Stimulated activated naive CD8-positive, alpha-beta T cell treated with anti-CD3 and anti-CD28 coated beads, Interleukin-15, Interleukin-2, amounts not matched to agents 100 U/mL and 50 U/mL, for 24 hours (primary cell): ENCODE results near the gene DTWD1.
"Not testable (repeated sequence)": the region's sequence is repeated elsewhere in the genome, so short reads cannot be mapped to it uniquely, and the experiment has no call there.

Experiments used
- ATAC-seq: fragments of 150-1000 bp; cut with Tn5 transposase; one replicate; pipeline ENCODE4 v1.10.0; 2021
- DNase-seq: peaks from one replicate; pipeline ENCODE4 v3.0.0; 2021

Gene DTWD1

GRCh38 chr15:49646891-49647290 lies 26.0 kb downstream of the DTWD1 start:
- ATAC-seq (no peak), DNase-seq (no peak)

- DNase-seq (no peak), ATAC-seq (no peak)
Measured at GRCh38 chr15:49649987-49650386, 29.1 kb downstream of the DTWD1 start.

- DNase-seq (no peak), ATAC-seq (no peak)
Measured at GRCh38 chr15:49650676-49651075, 29.8 kb downstream of the DTWD1 start.

- ATAC-seq (no peak), DNase-seq (no peak)
Measured at GRCh38 chr15:49652922-49653321, 32.1 kb downstream of the DTWD1 start.

GRCh38 chr15:49656734-49657133 lies 35.9 kb downstream of the DTWD1 start:
- ATAC-seq (no peak), DNase-seq (no peak)

GRCh38 chr15:49664716-49665115 lies 43.9 kb downstream of the DTWD1 start:
- ATAC-seq (no peak), DNase-seq (no peak)

DNA sequence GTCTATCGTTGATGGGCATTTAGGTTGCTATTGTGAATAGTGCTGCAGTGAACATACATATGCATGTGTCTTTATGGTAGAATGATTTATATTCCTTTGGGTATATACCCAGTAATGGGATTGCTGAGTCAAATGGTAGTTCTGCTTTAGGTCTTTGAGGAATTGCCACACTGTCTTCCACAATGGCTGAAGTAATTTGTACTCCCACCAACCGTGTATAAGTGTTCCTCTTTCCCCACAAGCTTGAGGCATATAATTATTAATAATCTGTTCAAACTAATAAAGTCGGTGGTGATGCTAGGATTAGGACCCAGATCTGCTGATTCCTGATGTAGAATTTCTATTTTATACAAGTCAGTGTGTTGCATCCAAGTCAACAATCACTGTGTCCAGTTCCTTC lies 45.6 kb downstream of the DTWD1 start:
- ATAC-seq, DNase-seq: not testable (repeated sequence)

DNA sequence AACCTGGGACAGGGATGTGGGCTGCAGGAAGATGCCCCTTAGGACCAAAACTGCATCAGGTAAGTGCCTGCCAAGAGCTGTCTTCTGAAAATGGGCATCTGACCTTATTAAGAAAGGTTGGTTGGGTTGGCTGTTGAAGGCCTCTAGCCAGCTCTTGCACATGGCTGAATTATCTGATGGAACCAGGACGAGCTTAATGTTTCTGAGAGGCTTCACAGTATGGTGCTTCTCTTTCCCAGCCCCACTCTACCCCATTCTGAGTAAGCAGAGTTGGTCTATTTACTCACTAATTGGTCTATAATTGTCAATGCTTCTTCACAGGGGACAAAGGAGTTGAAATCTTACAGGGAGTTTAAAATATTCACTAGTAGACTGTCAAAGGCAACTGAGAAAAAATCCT lies 48.4 kb downstream of the DTWD1 start:
- DNase-seq (no peak), ATAC-seq (no peak)

- DNase-seq = no peak
- no peak for ATAC-seq
Measured at GRCh38 chr15:49673861-49674260, 53.0 kb downstream of the DTWD1 start.

- DNase-seq = no peak
- no peak for ATAC-seq
Measured at GRCh38 chr15:49674370-49674769, 53.5 kb downstream of the DTWD1 start.

GRCh38 chr15:49675041-49675440 lies 54.2 kb downstream of the DTWD1 start:
- DNase-seq (no peak), ATAC-seq (no peak)

DNA sequence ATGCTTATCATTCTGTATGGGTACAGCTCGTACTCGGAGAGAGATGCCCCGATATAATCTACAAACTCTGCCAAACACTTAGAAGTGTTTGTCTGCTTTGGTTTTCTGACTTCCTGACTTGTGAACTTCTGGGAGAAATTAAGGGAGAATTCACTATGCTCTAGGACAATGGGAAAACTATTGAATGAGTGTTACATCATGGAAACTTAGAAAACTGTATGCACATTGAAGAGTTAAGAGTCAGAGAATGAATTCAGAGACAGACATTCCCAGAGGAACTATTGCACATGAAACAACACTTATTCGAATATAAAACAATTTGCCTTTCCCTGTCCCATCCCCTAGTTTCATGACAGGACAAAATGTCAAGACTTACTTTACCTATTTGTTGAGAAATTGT lies 57.8 kb downstream of the DTWD1 start:
- no peak for DNase-seq
- no peak for ATAC-seq

DNA sequence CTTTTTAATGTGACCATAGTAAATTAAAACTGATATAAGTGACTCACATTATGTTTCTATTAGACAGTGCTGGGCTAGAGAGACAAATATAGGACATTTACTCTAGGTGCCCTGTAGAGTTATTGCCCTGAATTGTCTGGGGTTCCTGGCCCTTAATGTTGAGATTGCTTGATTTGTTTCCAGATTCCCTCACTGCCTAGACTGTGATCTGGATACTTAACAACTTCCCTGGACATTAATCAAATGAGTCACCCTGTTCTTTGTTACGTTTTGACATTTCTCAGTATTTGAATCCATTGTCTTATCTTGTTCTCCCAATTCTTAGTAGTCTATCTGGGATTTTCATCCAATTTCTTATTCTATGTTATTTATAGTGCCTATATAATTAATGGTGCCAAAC lies 65.8 kb downstream of the DTWD1 start:
- ATAC-seq (no peak), DNase-seq (no peak)

DNA sequence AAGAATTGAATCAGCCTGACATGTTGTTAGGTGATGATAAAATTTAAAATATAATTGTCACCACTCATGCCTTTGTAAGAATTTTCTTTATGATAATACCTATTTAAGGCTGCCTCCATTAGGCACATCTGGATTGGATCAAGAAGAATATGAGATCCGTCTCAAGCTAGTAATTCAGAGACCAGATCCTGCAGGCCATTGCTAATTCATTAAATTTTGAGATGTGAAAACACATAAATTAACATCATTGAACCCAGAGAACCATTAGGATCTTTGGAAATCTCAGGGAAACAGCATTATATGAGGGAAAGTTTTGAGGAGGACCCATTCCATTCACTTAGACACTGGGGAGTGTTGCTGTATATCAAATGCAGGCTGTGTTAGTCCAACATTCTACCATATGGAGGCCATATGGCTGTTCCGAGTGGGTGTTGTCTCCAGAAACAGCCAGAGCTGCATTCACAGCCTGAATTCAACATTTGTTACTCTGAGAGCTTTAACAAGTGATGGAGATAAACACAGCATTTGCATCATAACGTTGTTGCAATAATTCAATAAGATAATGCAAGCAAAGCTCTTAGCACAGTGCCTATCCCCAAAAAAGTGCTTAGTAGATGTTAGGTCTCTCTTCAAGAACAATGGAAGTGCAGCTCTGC lies 67.4 kb downstream of the DTWD1 start:
- ATAC-seq (no peak), DNase-seq (no peak)

- no peak for ATAC-seq
- DNase-seq = no peak
Measured at GRCh38 chr15:49692514-49693090, 71.8 kb downstream of the DTWD1 start.

- ATAC-seq (no peak), DNase-seq (no peak)
Measured at GRCh38 chr15:49693498-49693897, 72.7 kb downstream of the DTWD1 start.

DNA sequence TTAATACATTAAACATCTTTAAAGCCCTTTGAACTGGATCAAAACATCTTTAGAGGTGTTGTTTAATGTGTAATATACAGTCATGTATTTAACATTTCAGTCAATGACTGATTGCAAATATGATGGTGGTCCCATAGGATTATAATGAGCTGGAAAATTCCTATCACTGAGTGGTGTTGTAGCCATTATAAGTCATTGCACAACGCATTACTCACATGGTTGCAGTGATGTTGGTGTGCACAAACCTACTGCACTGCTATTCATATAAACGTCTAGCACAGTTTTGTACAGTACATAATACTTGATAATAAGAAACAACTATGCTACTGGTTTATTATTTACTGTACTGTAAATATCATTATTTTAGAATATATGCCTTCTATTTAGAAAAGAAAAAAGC lies 75.6 kb downstream of the DTWD1 start:
- no peak for ATAC-seq

DNA sequence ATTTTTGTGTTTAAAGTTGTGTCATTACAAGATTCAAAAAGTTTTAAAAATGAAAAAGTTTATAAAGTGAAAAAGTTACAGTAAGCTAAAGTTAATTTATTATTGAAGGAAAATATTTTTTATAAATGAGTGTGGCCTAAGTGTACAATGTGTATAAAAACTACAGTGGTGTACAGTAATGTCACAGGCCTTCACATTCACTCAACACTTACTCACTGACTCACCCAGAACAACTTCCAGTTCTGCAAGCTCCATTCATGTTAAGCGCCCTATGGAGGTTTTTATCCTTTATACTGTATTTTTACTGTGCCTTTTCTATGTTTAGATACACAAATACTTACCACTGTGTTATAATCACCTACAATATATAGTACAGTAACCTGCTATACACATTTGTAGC lies 76.3 kb downstream of the DTWD1 start:
- DNase-seq (no peak), ATAC-seq (no peak)

More for the DNA sequence above, 75.6 kb downstream of the DTWD1 start:
- no peak for DNase-seq

GRCh38 chr15:49702982-49703381 lies 82.1 kb downstream of the DTWD1 start:
- DNase-seq, ATAC-seq: not testable (repeated sequence)
